Spinal cord (tissue), 10 donors: ENCODE data around the gene TRIM67. TPM values are rescaled to one million over a fixed set of nuclear protein-coding genes. Genes with fewer than 3 reads are reported as not detected.
"Not testable (repeated sequence)": the region's sequence is repeated elsewhere in the genome, so short reads cannot be mapped to it uniquely, and the experiment has no call there.

ENCODE experiments used
- DNase-seq, 6 donors: peaks; one replicate each; pipeline versions ENCODE4 v3.0.0 to v3.0.0-alpha.2; 2013 to 2015; ENCODE audit warnings: low spot score in 6 of 6, low read depth in 4 of 6
- H3K27ac ChIP-seq: one replicate; pipeline ENCODE4 v1.5.1; 2013; ENCODE audit warnings: low read depth, low read length, control low read depth
- H3K27me3 ChIP-seq: one replicate; pipeline ENCODE4 v1.6.1; 2013; ENCODE audit warnings: low read length; ENCODE audit not compliant: control insufficient read depth, insufficient read depth
- H3K36me3 ChIP-seq: one replicate; pipeline ENCODE4 v1.6.1; 2013; ENCODE audit warnings: low read length; ENCODE audit not compliant: control insufficient read depth, insufficient read depth
- H3K4me1 ChIP-seq: one replicate; pipeline ENCODE4 v1.6.1; 2013; ENCODE audit warnings: low read length; ENCODE audit not compliant: control insufficient read depth, insufficient read depth
- H3K4me3 ChIP-seq: one replicate; pipeline ENCODE4 v1.5.1; 2013; ENCODE audit warnings: low read depth, low read length, control low read depth
- H3K9me3 ChIP-seq: one replicate; pipeline ENCODE4 v1.6.1; 2013; ENCODE audit warnings: low read length; ENCODE audit not compliant: control insufficient read depth, insufficient read depth
- WGBS: methylation state at CpG from one replicate; pipeline ENCODE4 v1.1.5; 2013; ENCODE audit warnings: missing lambda C conversion rate; ENCODE audit not compliant: insufficient coverage; 5-methylcytosine and 5-hydroxymethylcytosine counted together
- polyA plus RNA-seq, 2 donors: library from polyadenylated mRNA; unstranded; fragments of 120-200 nt; gene quantifications; one replicate each; pipeline ENCODE4 v1.2.1, GENCODE V29; 2013; ENCODE audit not compliant: insufficient read length in 2 of 2
- total RNA-seq, 2 donors: library from RNA; depleted of rRNA in 1 of 2; stranded (reverse); fragments of 120-200 nt in 1 of 2; fragments of >200 nt in 1 of 2; gene quantifications; one replicate each; pipeline versions ENCODE4 v1.2.3 to v1.2.4, GENCODE V29; 2013 to 2014
- donor health status: healthy.

TRIM67 gene
- total and polyA plus RNA-seq, 4 donors = 5.2 to 37.2 (median 23.8) TPM

GRCh38 chr1:231153726-231154125, 8.1 kb upstream of the TRIM67 start:
- no peaks in the 10 kb centered on the region for H3K9me3 ChIP-seq
- no CpG with 5 or more reads among the region's 2 CpGs for WGBS
- no peak overlapping the region for H3K27ac ChIP-seq
- H3K36me3 ChIP-seq = no peaks in the 10 kb centered on the region
- no peak overlapping the region for H3K4me3 ChIP-seq
- no peaks in the 10 kb centered on the region for H3K27me3 ChIP-seq
- peaks cover 3% of the 10 kb centered on the region for H3K4me1 ChIP-seq
- no peak for DNase-seq

GRCh38 chr1:231155808-231156207, 6.0 kb upstream of the TRIM67 start:
- no peak for DNase-seq
- Histone ChIP-seq H3K27me3 (peaks cover 6% of the 10 kb centered on the region), H3K36me3 (no peaks in the 10 kb centered on the region), H3K27ac (no peak overlapping the region), H3K4me3 (no peak overlapping the region), H3K9me3 (no peaks in the 10 kb centered on the region), H3K4me1 (peaks cover 8% of the 10 kb centered on the region)
- no CpG with 5 or more reads among the region's 1 CpG for WGBS

GRCh38 chr1:231157311-231157710, 4.5 kb upstream of the TRIM67 start:
- Histone ChIP-seq H3K27me3 (peaks cover 8% of the 10 kb centered on the region), H3K9me3 (no peaks in the 10 kb centered on the region)

GRCh38 chr1:231158141-231158540, 3.7 kb upstream of the TRIM67 start:
- not testable (repeated sequence) for H3K27ac ChIP-seq, H3K4me3 ChIP-seq, H3K36me3 ChIP-seq, H3K9me3 ChIP-seq, DNase-seq
- 59% methylated on average over 4 of the region's 7 CpGs for WGBS
- H3K4me1 ChIP-seq = peaks cover 21% of the 10 kb centered on the region
- peaks cover 14% of the 10 kb centered on the region for H3K27me3 ChIP-seq

More at GRCh38 chr1:231157311-231157710, 4.5 kb upstream of the TRIM67 start:
- peaks cover 14% of the 10 kb centered on the region for H3K4me1 ChIP-seq
- H3K27ac ChIP-seq = no peak overlapping the region
- no peak overlapping the region for H3K4me3 ChIP-seq
- no peak for DNase-seq
- no peaks in the 10 kb centered on the region for H3K36me3 ChIP-seq
- no CpG with 5 or more reads among the region's 1 CpG for WGBS

- H3K4me3 ChIP-seq = no peak overlapping the region
- 100% methylated on average over 1 of the region's 6 CpGs for WGBS
- DNase-seq = no peak
- H3K36me3 ChIP-seq = no peaks in the 10 kb centered on the region
- no peak overlapping the region for H3K27ac ChIP-seq
- peaks cover 23% of the 10 kb centered on the region for H3K27me3 ChIP-seq
- H3K9me3 ChIP-seq = no peaks in the 10 kb centered on the region
- peaks cover 28% of the 10 kb centered on the region for H3K4me1 ChIP-seq
These were observed 2.5 kb upstream of the TRIM67 start for GRCh38 chr1:231159202-231159962.

GRCh38 chr1:231159963-231160761, 1.7 kb upstream of the TRIM67 start:
- 77% methylated on average over 5 of the region's 15 CpGs for WGBS
- H3K36me3 ChIP-seq = no peaks in the 10 kb centered on the region

GRCh38 chr1:231160895-231161666, 777 bp upstream of the TRIM67 start:
- Histone ChIP-seq H3K4me1 (peaks cover 28% of the 10 kb centered on the region), H3K36me3 (no peaks in the 10 kb centered on the region), H3K27me3 (peaks cover 25% of the 10 kb centered on the region), H3K9me3 (no peaks in the 10 kb centered on the region), H3K27ac (peak overlapping the region; percentile 61), H3K4me3 (peak overlapping the region; percentile 50)
- peak in 4 of 6 donors; percentile 29 to 90 (median 68) for DNase-seq
- 2% methylated on average over 37 of the region's 51 CpGs for WGBS

More at GRCh38 chr1:231159963-231160761, 1.7 kb upstream of the TRIM67 start:
- no peak for DNase-seq
- Histone ChIP-seq H3K27me3 (peaks cover 25% of the 10 kb centered on the region), H3K4me1 (peaks cover 28% of the 10 kb centered on the region), H3K4me3 (peak overlapping the region; percentile 50), H3K27ac (peak overlapping the region; percentile 48), H3K9me3 (no peaks in the 10 kb centered on the region)

- H3K27ac ChIP-seq = peak overlapping the region; percentile 25
- no peaks in the 10 kb centered on the region for H3K9me3 ChIP-seq
- H3K36me3 ChIP-seq = no peaks in the 10 kb centered on the region
- H3K27me3 ChIP-seq = peaks cover 25% of the 10 kb centered on the region
- DNase-seq = peak in 2 of 6 donors; percentile 64 to 83
- 0% methylated on average over 71 of the region's 71 CpGs for WGBS
- peaks cover 28% of the 10 kb centered on the region for H3K4me1 ChIP-seq
- H3K4me3 ChIP-seq = peak overlapping the region; percentile 52
These were observed 575 bp downstream of the TRIM67 start for GRCh38 chr1:231162297-231162969.
